ENCODE measurements around the gene TSKU.

Gene TSKU

DNA sequence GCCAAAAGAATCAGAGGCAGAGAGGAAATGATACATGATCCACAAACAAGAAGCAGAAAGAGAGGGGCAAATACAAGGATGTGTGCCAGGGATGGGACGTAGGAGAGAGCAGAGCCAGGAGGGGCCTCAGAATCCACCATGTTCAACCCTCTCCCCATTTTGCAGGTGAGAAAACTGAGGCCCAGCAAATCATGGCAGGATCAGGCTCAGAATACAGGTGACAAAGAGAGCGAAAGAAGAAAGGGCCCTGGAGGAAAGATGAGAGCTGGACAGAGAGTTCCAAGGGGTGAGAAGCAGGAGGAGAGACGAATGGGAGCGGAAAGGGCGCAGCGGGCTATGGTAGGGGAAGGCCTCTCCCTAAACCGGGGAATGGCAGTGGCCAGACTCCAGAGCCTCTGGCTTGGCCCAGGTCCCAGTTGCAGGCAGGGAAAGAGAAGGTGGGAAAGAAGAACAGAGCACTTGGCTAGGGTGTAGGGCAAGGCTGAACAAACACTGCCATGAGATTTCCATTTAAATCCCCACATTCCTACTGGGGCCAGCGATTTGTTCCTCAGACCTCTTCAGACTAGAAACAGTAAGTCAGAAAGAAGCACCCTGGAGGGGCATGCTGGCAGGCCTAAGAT is 44.4 kb upstream of the TSKU start:
- no peak for DNase-seq (ENCODE audit: low read depth in 2 of 2)
- TF ChIP-seq, protein P1, sequence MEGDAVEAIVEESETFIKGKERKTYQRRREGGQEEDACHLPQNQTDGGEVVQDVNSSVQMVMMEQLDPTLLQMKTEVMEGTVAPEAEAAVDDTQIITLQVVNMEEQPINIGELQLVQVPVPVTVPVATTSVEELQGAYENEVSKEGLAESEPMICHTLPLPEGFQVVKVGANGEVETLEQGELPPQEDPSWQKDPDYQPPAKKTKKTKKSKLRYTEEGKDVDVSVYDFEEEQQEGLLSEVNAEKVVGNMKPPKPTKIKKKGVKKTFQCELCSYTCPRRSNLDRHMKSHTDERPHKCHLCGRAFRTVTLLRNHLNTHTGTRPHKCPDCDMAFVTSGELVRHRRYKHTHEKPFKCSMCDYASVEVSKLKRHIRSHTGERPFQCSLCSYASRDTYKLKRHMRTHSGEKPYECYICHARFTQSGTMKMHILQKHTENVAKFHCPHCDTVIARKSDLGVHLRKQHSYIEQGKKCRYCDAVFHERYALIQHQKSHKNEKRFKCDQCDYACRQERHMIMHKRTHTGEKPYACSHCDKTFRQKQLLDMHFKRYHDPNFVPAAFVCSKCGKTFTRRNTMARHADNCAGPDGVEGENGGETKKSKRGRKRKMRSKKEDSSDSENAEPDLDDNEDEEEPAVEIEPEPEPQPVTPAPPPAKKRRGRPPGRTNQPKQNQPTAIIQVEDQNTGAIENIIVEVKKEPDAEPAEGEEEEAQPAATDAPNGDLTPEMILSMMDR (IDR thresholded peaks at IDR 0.05; ENCODE audit: low read depth, low read length), result no peak
- no peak overlapping the region for H3K4me3 ChIP-seq (replicated peaks in 1 of 2; ENCODE audit: low read depth in 2 of 2, low read length in 2 of 2)

DNA sequence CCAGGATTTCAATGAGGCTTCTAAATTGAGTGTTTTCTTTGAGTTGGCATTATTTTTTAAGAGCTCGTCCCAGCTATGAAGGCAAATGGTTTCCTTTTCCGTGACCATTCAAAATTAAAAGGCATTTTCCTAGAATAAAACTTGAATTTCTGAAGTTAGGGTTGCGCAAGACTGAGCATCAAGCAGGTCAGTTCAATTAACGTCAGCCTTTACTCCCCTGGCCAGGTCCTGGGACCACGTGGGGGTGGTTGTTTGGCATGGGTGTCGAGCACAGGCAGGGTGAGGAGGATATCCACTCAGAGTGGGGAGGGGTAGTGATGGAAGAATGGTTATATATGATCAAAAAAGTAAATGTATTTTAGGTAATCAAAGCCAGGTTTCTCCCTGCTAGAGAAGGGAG is 43.4 kb upstream of the TSKU start:
- no peak overlapping the region for H3K4me3 ChIP-seq (replicated peaks in 1 of 2; ENCODE audit: low read depth in 2 of 2, low read length in 2 of 2)
- TF ChIP-seq, protein P1 (IDR thresholded peaks at IDR 0.05; ENCODE audit: low read depth, low read length), result no peak
- no peak for DNase-seq (ENCODE audit: low read depth in 2 of 2)

DNA sequence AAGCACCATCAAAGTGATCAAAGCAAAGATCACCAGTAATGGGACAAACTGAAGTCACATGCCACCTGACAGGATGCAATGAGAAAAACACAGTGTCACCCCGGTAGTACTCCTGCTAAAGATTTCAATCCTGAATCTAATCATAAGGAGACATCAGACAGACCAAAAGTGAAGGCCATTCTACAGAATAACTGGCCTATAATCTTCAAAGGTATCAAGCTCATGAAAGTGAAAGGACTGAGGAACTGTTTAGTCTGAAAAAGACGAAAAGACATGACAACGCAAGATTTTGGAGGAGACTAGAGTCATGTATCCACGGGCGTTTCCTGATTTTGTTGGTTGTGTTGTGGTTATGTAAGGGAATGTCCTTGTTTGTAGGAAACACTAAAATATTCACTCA is 42.4 kb upstream of the TSKU start:
- no peak for DNase-seq (ENCODE audit: low read depth in 2 of 2)
- no peak overlapping the region for H3K4me3 ChIP-seq (replicated peaks in 1 of 2; ENCODE audit: low read depth in 2 of 2, low read length in 2 of 2)
- TF ChIP-seq, protein P1 (IDR thresholded peaks at IDR 0.05; ENCODE audit: low read depth, low read length), result no peak

DNA sequence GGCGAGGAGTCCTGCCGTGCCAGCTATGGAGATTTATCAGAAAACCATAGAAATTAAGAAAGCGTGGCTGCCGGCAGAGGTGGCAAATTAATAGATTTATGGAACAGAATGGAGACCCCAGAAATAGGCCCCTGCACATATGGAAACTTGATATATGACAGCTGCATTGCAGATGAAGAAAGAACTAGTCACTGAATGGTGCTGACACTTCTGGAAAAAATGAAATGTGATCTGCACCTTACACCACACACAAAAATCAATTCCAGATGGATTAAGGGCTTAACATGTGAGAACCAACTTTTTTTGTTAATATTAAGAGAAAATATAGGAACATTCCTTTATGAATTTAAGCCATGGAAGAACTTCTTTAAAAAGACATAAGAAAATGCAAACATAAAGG is 40.3 kb upstream of the TSKU start:
- DNase-seq (ENCODE audit: low read depth in 2 of 2), result no peak
- H3K4me3 ChIP-seq (replicated peaks in 1 of 2; ENCODE audit: low read depth in 2 of 2, low read length in 2 of 2), result no peak overlapping the region
- TF ChIP-seq, protein P1 (IDR thresholded peaks at IDR 0.05; ENCODE audit: low read depth, low read length), result no peak

DNA sequence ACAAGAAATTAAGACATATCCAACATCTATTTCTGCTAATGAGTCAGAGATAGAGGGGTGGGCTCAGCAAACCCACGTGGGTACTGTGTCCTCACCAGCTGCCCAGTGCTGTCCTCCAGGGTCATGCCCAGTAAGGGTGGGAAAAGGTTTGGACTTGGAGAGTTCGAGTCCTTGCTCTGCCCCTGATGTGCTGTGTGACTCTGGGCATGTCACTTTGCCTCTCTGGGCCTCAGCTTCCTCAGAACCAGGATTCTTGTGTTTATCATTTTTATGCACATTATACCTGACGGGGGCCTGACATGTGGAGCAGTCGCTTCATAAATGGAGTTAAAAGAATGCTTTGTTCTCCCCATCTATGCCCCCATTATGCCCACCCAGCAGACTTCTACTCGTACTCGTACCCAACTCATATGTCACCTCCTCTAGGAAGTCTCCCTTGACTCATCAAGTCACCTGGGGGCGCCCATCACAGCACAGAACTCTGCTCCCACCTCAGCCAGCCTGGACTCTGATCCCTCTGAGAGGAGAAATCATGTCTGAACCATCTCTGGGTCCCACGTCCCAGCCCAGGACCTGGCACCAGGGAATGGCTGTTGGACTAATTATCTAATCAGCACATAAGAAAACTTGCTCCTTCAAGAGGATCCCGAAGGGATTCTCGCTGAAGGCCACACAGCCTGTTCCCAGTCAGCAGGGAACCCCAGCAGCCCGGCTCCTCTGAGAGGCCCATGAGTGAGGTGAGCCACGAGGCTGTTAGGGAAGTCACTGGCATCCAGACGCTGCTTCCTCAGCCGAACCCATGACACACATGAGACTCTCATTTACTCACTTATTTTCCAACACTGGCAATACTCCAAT is 38.7 kb upstream of the TSKU start:
- no peak overlapping the region for H3K4me3 ChIP-seq (replicated peaks in 1 of 2; ENCODE audit: low read depth in 2 of 2, low read length in 2 of 2)
- DNase-seq (ENCODE audit: low read depth in 2 of 2), result peak; percentile 14 to 28
- TF ChIP-seq, protein P1 (IDR thresholded peaks at IDR 0.05; ENCODE audit: low read depth, low read length), result no peak

DNA sequence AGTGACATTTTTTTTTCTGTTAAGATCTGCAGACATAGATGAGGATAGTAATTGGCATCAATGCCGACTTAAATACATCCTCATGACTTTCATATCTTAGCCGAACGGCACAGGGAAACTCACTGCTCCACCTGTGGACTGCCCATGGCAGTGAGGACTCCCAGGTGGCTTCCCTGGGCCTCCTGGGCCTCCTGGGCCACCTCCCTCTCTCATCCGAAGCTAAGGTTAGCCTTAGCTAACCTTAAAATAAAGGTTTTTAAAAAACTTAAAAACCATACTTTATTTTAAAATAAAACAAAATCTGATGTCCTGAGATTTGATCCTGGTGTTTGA is 38.1 kb upstream of the TSKU start:
- no peak for DNase-seq (ENCODE audit: low read depth in 2 of 2)
- H3K4me3 ChIP-seq (replicated peaks in 1 of 2; ENCODE audit: low read depth in 2 of 2, low read length in 2 of 2), result no peak overlapping the region
- TF ChIP-seq, protein P1 (IDR thresholded peaks at IDR 0.05; ENCODE audit: low read depth, low read length), result no peak

Data from cardiac fibroblast (primary cell).